Activated naive CD4-positive, alpha-beta T cell treated with anti-CD3 and anti-CD28 coated beads, Interleukin-2, amount 10 ng/mL, durations not matched to agents 7 days and 5 days (primary cell): Measurements from ENCODE around the gene DENND1A.
A peak's percentile ranks its signal among the peaks of the same experiment; 100 is the strongest.

Experiments used
- CTCF ChIA-PET: fragments of 350-600 bp; sonication (Branson Sonifier 250); formaldehyde crosslinking; loops from one replicate; lab custom pipeline; 2021; ENCODE audit warnings: antibody characterized with exemption; lab: Charles Lee
- DNase-seq: peaks from one replicate; pipeline ENCODE4 v3.0.0-alpha.2; 2020
- H3K27ac Mint-ChIP-seq: one replicate; pipeline ENCODE4 v1.8.0; 2021; ENCODE audit warnings: mild to moderate bottlenecking, moderate library complexity, mixed read lengths
- H3K27me3 Mint-ChIP-seq: one replicate; pipeline ENCODE4 v1.8.0; 2021; ENCODE audit warnings: mild to moderate bottlenecking, mixed read lengths
- H3K36me3 Mint-ChIP-seq: one replicate; pipeline ENCODE4 v1.8.0; 2021; ENCODE audit warnings: mixed read lengths
- H3K4me1 Mint-ChIP-seq: one replicate; pipeline ENCODE4 v1.8.0; 2021; ENCODE audit warnings: mixed read lengths
- H3K4me3 Mint-ChIP-seq: one replicate; pipeline ENCODE4 v1.8.0; 2021; ENCODE audit warnings: mild to moderate bottlenecking, moderate library complexity, mixed read lengths
- H3K9me3 Mint-ChIP-seq: one replicate; pipeline ENCODE4 v1.8.0; 2021; ENCODE audit warnings: mixed read lengths

Gene DENND1A

GRCh38 chr9:123450098-123450770 is 479.7 kb downstream of the DENND1A start:
- no peaks in the 10 kb centered on the region for H3K36me3 Mint-ChIP-seq
- no peak overlapping the region for H3K4me3 Mint-ChIP-seq
- DNase-seq, result no peak
- CTCF ChIA-PET, result interaction anchor here (0.6 kb wide), 1 partner anchor 429 kb away, joined by 3 read pairs; no protein-coding TSS in a partner anchor
- H3K27me3 Mint-ChIP-seq, result no peaks in the 10 kb centered on the region
- H3K9me3 Mint-ChIP-seq, result no peaks in the 10 kb centered on the region
- no peak overlapping the region for H3K27ac Mint-ChIP-seq
- no peaks in the 10 kb centered on the region for H3K4me1 Mint-ChIP-seq

GRCh38 chr9:123447934-123448646 is 481.8 kb downstream of the DENND1A start:
- CTCF ChIA-PET, result interaction anchor here (0.6 kb wide), 1 partner anchor 213 kb away, joined by 3 read pairs; no protein-coding TSS in a partner anchor
- H3K36me3 Mint-ChIP-seq, result no peaks in the 10 kb centered on the region
- H3K9me3 Mint-ChIP-seq, result no peaks in the 10 kb centered on the region

GRCh38 chr9:123445981-123446610 is 483.8 kb downstream of the DENND1A start:
- Mint-ChIP-seq H3K4me1 (no peaks in the 10 kb centered on the region), H3K27ac (no peak overlapping the region), H3K9me3 (no peaks in the 10 kb centered on the region), H3K36me3 (no peaks in the 10 kb centered on the region), H3K27me3 (no peaks in the 10 kb centered on the region), H3K4me3 (no peak overlapping the region)
- CTCF ChIA-PET, result no interaction called here
- DNase-seq, result no peak

More at GRCh38 chr9:123447934-123448646, 481.8 kb downstream of the DENND1A start:
- Mint-ChIP-seq H3K27ac (no peak overlapping the region), H3K27me3 (no peaks in the 10 kb centered on the region), H3K4me1 (no peaks in the 10 kb centered on the region), H3K4me3 (no peak overlapping the region)
- DNase-seq, result no peak

GRCh38 chr9:123445116-123445515 is 484.8 kb downstream of the DENND1A start:
- no peak for DNase-seq
- H3K4me3 Mint-ChIP-seq, result no peak overlapping the region
- no peaks in the 10 kb centered on the region for H3K9me3 Mint-ChIP-seq
- no peaks in the 10 kb centered on the region for H3K27me3 Mint-ChIP-seq
- H3K4me1 Mint-ChIP-seq, result no peaks in the 10 kb centered on the region
- CTCF ChIA-PET, result interaction anchor here (0.7 kb wide), 1 partner anchor 595 kb away, joined by 3 read pairs; no protein-coding TSS in a partner anchor
- H3K27ac Mint-ChIP-seq, result no peak overlapping the region
- no peaks in the 10 kb centered on the region for H3K36me3 Mint-ChIP-seq

GRCh38 chr9:123441769-123442168 is 488.2 kb downstream of the DENND1A start:
- Mint-ChIP-seq H3K27ac (no peak overlapping the region), H3K27me3 (no peaks in the 10 kb centered on the region), H3K36me3 (no peaks in the 10 kb centered on the region), H3K4me3 (no peak overlapping the region), H3K9me3 (no peaks in the 10 kb centered on the region), H3K4me1 (no peaks in the 10 kb centered on the region)
- DNase-seq, result no peak
- CTCF ChIA-PET, result no interaction called here

- no peaks in the 10 kb centered on the region for H3K4me1 Mint-ChIP-seq
- DNase-seq, result no peak
- CTCF ChIA-PET, result no interaction called here
- H3K4me3 Mint-ChIP-seq, result no peak overlapping the region
- no peak overlapping the region for H3K27ac Mint-ChIP-seq
- no peaks in the 10 kb centered on the region for H3K9me3 Mint-ChIP-seq
- no peaks in the 10 kb centered on the region for H3K27me3 Mint-ChIP-seq
- H3K36me3 Mint-ChIP-seq, result no peaks in the 10 kb centered on the region
Measured at GRCh38 chr9:123440256-123440655, 489.7 kb downstream of the DENND1A start.

GRCh38 chr9:123438821-123439220 is 491.1 kb downstream of the DENND1A start:
- H3K9me3 Mint-ChIP-seq, result no peaks in the 10 kb centered on the region
- CTCF ChIA-PET, result no interaction called here
- no peaks in the 10 kb centered on the region for H3K27me3 Mint-ChIP-seq
- no peak overlapping the region for H3K4me3 Mint-ChIP-seq
- H3K4me1 Mint-ChIP-seq, result no peaks in the 10 kb centered on the region
- no peaks in the 10 kb centered on the region for H3K36me3 Mint-ChIP-seq
- no peak overlapping the region for H3K27ac Mint-ChIP-seq
- DNase-seq, result no peak

GRCh38 chr9:123438321-123438720 is 491.6 kb downstream of the DENND1A start:
- Mint-ChIP-seq H3K36me3 (no peaks in the 10 kb centered on the region), H3K4me1 (no peaks in the 10 kb centered on the region), H3K4me3 (no peak overlapping the region), H3K27me3 (no peaks in the 10 kb centered on the region), H3K9me3 (no peaks in the 10 kb centered on the region), H3K27ac (no peak overlapping the region)
- DNase-seq, result no peak
- CTCF ChIA-PET, result no interaction called here

- Mint-ChIP-seq H3K4me1 (no peaks in the 10 kb centered on the region), H3K4me3 (no peak overlapping the region), H3K27ac (no peak overlapping the region), H3K9me3 (no peaks in the 10 kb centered on the region), H3K27me3 (no peaks in the 10 kb centered on the region), H3K36me3 (no peaks in the 10 kb centered on the region)
- CTCF ChIA-PET, result no interaction called here
- no peak for DNase-seq
Measured at GRCh38 chr9:123437201-123437600, 492.7 kb downstream of the DENND1A start.

- Mint-ChIP-seq H3K4me1 (no peaks in the 10 kb centered on the region), H3K36me3 (no peaks in the 10 kb centered on the region), H3K4me3 (no peak overlapping the region), H3K27me3 (no peaks in the 10 kb centered on the region), H3K27ac (no peak overlapping the region), H3K9me3 (no peaks in the 10 kb centered on the region)
- CTCF ChIA-PET, result no interaction called here
- no peak for DNase-seq
Measured at GRCh38 chr9:123435471-123435870, 494.5 kb downstream of the DENND1A start.

GRCh38 chr9:123434619-123435240 is 495.2 kb downstream of the DENND1A start:
- no peak for DNase-seq
- Mint-ChIP-seq H3K36me3 (no peaks in the 10 kb centered on the region), H3K27ac (no peak overlapping the region), H3K4me1 (no peaks in the 10 kb centered on the region), H3K9me3 (no peaks in the 10 kb centered on the region), H3K4me3 (no peak overlapping the region), H3K27me3 (no peaks in the 10 kb centered on the region)
- CTCF ChIA-PET, result no interaction called here

GRCh38 chr9:123432331-123433236 is 497.3 kb downstream of the DENND1A start:
- Mint-ChIP-seq H3K4me3 (no peak overlapping the region), H3K9me3 (peaks cover 2% of the 10 kb centered on the region), H3K27ac (no peak overlapping the region), H3K4me1 (no peaks in the 10 kb centered on the region), H3K36me3 (no peaks in the 10 kb centered on the region), H3K27me3 (no peaks in the 10 kb centered on the region)
- DNase-seq, result no peak
- CTCF ChIA-PET, result no interaction called here

- Mint-ChIP-seq H3K27me3 (no peaks in the 10 kb centered on the region), H3K9me3 (peaks cover 2% of the 10 kb centered on the region), H3K4me1 (no peaks in the 10 kb centered on the region), H3K4me3 (no peak overlapping the region), H3K36me3 (no peaks in the 10 kb centered on the region), H3K27ac (no peak overlapping the region)
- CTCF ChIA-PET, result no interaction called here
- peak; percentile 4 for DNase-seq
Measured at GRCh38 chr9:123431581-123431980, 498.3 kb downstream of the DENND1A start.
